Stomach (tissue), 4 donors: ENCODE data around the gene GRIK1.

Source experiments
- CTCF ChIP-seq, 7 experiments: fragments of 450-650 bp in 4 of 7; fragments of 200-600 bp in 3 of 7; sonication (generic) in 3 of 7; IDR thresholded peaks; one replicate each; pipeline ENCODE4 v1.5.1; 2016 to 2019; ENCODE audit warnings: antibody characterized with exemption in 7 of 7, control low read depth in 2 of 7, mild to moderate bottlenecking in 1 of 7
- EP300 ChIP-seq: sonication (generic); formaldehyde crosslinking; IDR thresholded peaks from one replicate; pipeline ENCODE4 v1.6.1; 2017; ENCODE audit warnings: antibody characterized with exemption
- POLR2A ChIP-seq, 4 donors: fragments of 450-650 bp; IDR thresholded peaks; one replicate each; pipeline ENCODE4 v1.6.1; 2016; ENCODE audit warnings: antibody characterized with exemption in 4 of 4, control low read depth in 2 of 4, mild to moderate bottlenecking in 1 of 4, moderate library complexity in 1 of 4

GRCh38 chr21:29571949-29572348 lies 367.8 kb downstream of the GRIK1 start:
- TF ChIP-seq CTCF (IDR thresholded peaks at IDR 0.05) (no peak), EP300 (no peak), POLR2A (IDR thresholded peaks at IDR 0.05) (no peak)
